SU-DHL-6 (cell line): ENCODE data around the gene GIMAP8.

Source experiments
- EZH2phosphoT487 ChIP-seq: fragments of 200-600 bp; sonication (generic), shearing (Covaris generic); conservative IDR thresholded peaks from 2 replicates; pipeline ENCODE4 v1.6.1; 2018; ENCODE audit warnings: mild to moderate bottlenecking, antibody characterized with exemption, low read length, moderate library complexity, mixed read lengths
- TF ChIP-seq, protein P1 (sequence below): fragments of 200-600 bp; sonication (generic); IDR thresholded peaks from one replicate; pipeline ENCODE4 v1.5.1; 2017; ENCODE audit warnings: antibody characterized with exemption, mild to moderate bottlenecking, low read length, moderate library complexity; ENCODE audit not compliant: insufficient read depth, poor library complexity, severe bottlenecking

DNA sequence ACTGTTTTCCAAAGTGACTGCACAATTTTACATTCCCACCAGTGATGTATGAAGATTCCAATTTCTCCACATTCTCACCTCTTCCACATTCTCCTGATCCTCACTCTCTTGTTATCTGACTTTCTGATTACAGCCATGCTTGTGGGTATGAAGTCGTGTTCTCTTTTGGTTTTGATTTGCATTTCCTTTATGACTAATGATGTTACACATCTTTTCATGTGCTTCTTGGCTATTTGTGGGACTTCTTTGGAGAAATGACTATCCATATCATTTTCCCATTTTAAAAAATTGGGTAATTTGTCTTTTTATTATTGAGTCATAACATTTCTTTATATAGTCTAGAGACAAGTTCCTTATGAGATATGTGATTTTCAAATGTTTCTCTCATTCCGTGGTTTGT lies 10.5 kb upstream of the GIMAP8 start:
- TF ChIP-seq, protein P1, sequence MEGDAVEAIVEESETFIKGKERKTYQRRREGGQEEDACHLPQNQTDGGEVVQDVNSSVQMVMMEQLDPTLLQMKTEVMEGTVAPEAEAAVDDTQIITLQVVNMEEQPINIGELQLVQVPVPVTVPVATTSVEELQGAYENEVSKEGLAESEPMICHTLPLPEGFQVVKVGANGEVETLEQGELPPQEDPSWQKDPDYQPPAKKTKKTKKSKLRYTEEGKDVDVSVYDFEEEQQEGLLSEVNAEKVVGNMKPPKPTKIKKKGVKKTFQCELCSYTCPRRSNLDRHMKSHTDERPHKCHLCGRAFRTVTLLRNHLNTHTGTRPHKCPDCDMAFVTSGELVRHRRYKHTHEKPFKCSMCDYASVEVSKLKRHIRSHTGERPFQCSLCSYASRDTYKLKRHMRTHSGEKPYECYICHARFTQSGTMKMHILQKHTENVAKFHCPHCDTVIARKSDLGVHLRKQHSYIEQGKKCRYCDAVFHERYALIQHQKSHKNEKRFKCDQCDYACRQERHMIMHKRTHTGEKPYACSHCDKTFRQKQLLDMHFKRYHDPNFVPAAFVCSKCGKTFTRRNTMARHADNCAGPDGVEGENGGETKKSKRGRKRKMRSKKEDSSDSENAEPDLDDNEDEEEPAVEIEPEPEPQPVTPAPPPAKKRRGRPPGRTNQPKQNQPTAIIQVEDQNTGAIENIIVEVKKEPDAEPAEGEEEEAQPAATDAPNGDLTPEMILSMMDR, result no peak
- no peak for TF ChIP-seq EZH2phosphoT487
